ENCODE results near the gene ADGRV1.

GRCh38 chr5:90767710-90768109 is 209.1 kb downstream of the ADGRV1 start:
- TF ChIP-seq CTCF (IDR thresholded peaks at IDR 0.05; ENCODE audit: insufficient read depth, low read length) (no peak), POLR2AphosphoS5 (IDR thresholded peaks at IDR 0.05; ENCODE audit: low read depth) (no peak), GABPA (IDR thresholded peaks at IDR 0.05; ENCODE audit: low read depth) (no peak), REST (IDR thresholded peaks at IDR 0.05; ENCODE audit: insufficient replicate concordance, low read depth) (no peak)

Data from HL-60 (cell line).